ENCODE data around the gene ELAC2. TPM values are rescaled to one million over a fixed set of nuclear protein-coding genes. Genes with fewer than 3 reads are reported as not detected.

The ELAC2 gene
- polyA plus RNA-seq, 3 donors = 24.2 to 39.6 (median 26.0) TPM

DNA sequence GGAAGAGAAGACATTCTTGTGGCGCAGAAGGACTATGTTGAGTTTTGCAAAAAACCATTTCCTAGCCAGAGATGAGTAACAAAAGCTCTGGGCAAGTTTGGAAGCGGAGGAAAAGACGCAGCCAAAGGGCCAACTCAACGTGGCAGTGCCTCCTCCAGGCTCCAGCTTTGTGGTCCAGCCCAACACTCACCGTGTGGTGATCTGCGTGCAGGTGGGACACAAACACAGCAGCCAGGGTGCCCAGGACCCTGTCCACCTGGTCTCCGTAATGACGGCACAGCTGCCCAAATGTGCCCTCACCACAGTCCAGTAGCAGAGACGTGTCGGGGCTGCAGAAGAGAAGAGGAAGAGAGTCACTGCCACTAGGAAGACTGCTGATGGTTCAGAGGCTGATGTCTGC lies 21.5 kb downstream of the ELAC2 start:
- Histone ChIP-seq H3K4me3 (replicated peaks in 1 of 3; ENCODE audit: low read depth in 2 of 3, low read length in 3 of 3) (no peak overlapping the region), H3K36me3 (replicated peaks in 1 of 2; ENCODE audit: control insufficient read depth in 1 of 2, insufficient read depth in 2 of 2, low read length in 2 of 2) (peaks cover 97 to 98% of the 10 kb centered on the region in 2 donors), H3K27me3 (ENCODE audit: control insufficient read depth in 2 of 2, insufficient read depth in 2 of 2, low read length in 2 of 2) (no peaks in the 10 kb centered on the region), H3K27ac (ENCODE audit: low read depth in 1 of 2, low read length in 2 of 2) (no peak overlapping the region), H3K4me2 (replicated peaks; ENCODE audit: extremely low read depth, low read length, poor library complexity, severe bottlenecking) (no peak overlapping the region), H3K79me2 (ENCODE audit: insufficient read depth, low read length) (no peaks in the 10 kb centered on the region), H4K20me1 (ENCODE audit: insufficient read depth, low read length) (no peaks in the 10 kb centered on the region), H3K9ac (ENCODE audit: insufficient read depth, low read length, poor library complexity, severe bottlenecking) (no peak overlapping the region), H3K4me1 (ENCODE audit: control insufficient read depth in 1 of 2, insufficient read depth in 2 of 2, low read length in 2 of 2) (no peaks in the 10 kb centered on the region), H3K9me3 (replicated peaks in 1 of 2; ENCODE audit: control insufficient read depth in 1 of 2, insufficient read depth in 1 of 2, low read length in 2 of 2) (no peaks in the 10 kb centered on the region), H2AFZ (ENCODE audit: insufficient read depth, low read depth, low read length, poor library complexity, severe bottlenecking) (no peak overlapping the region)
- Mint-ChIP-seq H3K9me3 (peaks cover 0 to 5% (median 0%) of the 10 kb centered on the region in 7 donors), H3K4me1 (no peaks in the 10 kb centered on the region), H3K27me3 (ENCODE audit: low read depth in 3 of 3) (no peaks in the 10 kb centered on the region), H3K27ac (no peak overlapping the region), H3K36me3 (peaks cover 96 to 99% of the 10 kb centered on the region in 2 donors), H3K4me3 (no peak overlapping the region)
- DNase-seq = no peak
- intact Hi-C loops (cut with micrococcal nuclease) = no loop called here
- 98% methylated on average over 10 of the region's 10 CpGs for WGBS (ENCODE audit: insufficient coverage)
- TF ChIP-seq, protein P1, sequence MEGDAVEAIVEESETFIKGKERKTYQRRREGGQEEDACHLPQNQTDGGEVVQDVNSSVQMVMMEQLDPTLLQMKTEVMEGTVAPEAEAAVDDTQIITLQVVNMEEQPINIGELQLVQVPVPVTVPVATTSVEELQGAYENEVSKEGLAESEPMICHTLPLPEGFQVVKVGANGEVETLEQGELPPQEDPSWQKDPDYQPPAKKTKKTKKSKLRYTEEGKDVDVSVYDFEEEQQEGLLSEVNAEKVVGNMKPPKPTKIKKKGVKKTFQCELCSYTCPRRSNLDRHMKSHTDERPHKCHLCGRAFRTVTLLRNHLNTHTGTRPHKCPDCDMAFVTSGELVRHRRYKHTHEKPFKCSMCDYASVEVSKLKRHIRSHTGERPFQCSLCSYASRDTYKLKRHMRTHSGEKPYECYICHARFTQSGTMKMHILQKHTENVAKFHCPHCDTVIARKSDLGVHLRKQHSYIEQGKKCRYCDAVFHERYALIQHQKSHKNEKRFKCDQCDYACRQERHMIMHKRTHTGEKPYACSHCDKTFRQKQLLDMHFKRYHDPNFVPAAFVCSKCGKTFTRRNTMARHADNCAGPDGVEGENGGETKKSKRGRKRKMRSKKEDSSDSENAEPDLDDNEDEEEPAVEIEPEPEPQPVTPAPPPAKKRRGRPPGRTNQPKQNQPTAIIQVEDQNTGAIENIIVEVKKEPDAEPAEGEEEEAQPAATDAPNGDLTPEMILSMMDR (IDR thresholded peaks at IDR 0.05) = no peak

DNA sequence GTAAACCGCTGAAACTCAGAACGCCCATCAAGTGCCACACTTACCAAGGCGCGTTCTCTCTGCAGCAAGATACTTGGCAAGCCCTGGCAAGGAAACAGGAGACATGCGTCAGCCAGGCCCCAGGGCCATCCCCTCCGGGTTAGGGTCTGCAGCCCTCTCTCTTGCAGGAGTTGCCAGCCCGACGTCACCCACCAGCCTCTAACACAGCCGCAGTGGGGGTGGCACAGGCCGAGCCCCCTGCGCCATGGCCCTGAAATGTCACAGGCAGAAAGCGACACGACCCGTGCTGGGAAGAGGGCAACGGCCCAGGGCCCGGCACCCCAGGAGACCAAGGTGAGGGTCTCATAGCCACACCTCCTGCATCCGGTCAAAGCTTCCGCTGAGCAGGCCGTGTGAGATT lies 21.9 kb downstream of the ELAC2 start:
- Histone ChIP-seq H3K4me3 (replicated peaks in 1 of 3; ENCODE audit: low read depth in 2 of 3, low read length in 3 of 3) (no peak overlapping the region), H3K4me1 (ENCODE audit: control insufficient read depth in 1 of 2, insufficient read depth in 2 of 2, low read length in 2 of 2) (no peaks in the 10 kb centered on the region), H3K9me3 (replicated peaks in 1 of 2; ENCODE audit: control insufficient read depth in 1 of 2, insufficient read depth in 1 of 2, low read length in 2 of 2) (no peaks in the 10 kb centered on the region), H3K79me2 (ENCODE audit: insufficient read depth, low read length) (no peaks in the 10 kb centered on the region), H2AFZ (ENCODE audit: insufficient read depth, low read depth, low read length, poor library complexity, severe bottlenecking) (no peak overlapping the region), H3K4me2 (replicated peaks; ENCODE audit: extremely low read depth, low read length, poor library complexity, severe bottlenecking) (no peak overlapping the region), H3K27ac (ENCODE audit: low read depth in 1 of 2, low read length in 2 of 2) (no peak overlapping the region), H3K36me3 (replicated peaks in 1 of 2; ENCODE audit: control insufficient read depth in 1 of 2, insufficient read depth in 2 of 2, low read length in 2 of 2) (peaks cover 98 to 100% of the 10 kb centered on the region in 2 donors), H3K27me3 (ENCODE audit: control insufficient read depth in 2 of 2, insufficient read depth in 2 of 2, low read length in 2 of 2) (no peaks in the 10 kb centered on the region), H4K20me1 (ENCODE audit: insufficient read depth, low read length) (no peaks in the 10 kb centered on the region), H3K9ac (ENCODE audit: insufficient read depth, low read length, poor library complexity, severe bottlenecking) (no peak overlapping the region)
- Mint-ChIP-seq H3K27me3 (ENCODE audit: low read depth in 3 of 3) (no peaks in the 10 kb centered on the region), H3K36me3 (peaks cover 97 to 100% of the 10 kb centered on the region in 2 donors), H3K27ac (no peak overlapping the region), H3K4me1 (no peaks in the 10 kb centered on the region), H3K4me3 (no peak overlapping the region), H3K9me3 (peaks cover 0 to 5% (median 0%) of the 10 kb centered on the region in 7 donors)
- TF ChIP-seq, protein P1 (IDR thresholded peaks at IDR 0.05) = no peak
- intact Hi-C loops (cut with micrococcal nuclease) = no loop called here
- no peak for DNase-seq
- over 99% methylated on average over 14 of the region's 19 CpGs for WGBS (ENCODE audit: insufficient coverage)

Data from CD14-positive monocyte (primary cell).